Measurements from ENCODE around the gene DYNC2H1. TPM values are rescaled to one million over a fixed set of nuclear protein-coding genes. Genes with fewer than 3 reads are reported as not detected.
"Not testable (repeated sequence)": the region's sequence is repeated elsewhere in the genome, so short reads cannot be mapped to it uniquely, and the experiment has no call there.

The DYNC2H1 gene
- total RNA-seq, 2 experiments from 2014 or later = 1.4 to 1.9 TPM

DNA sequence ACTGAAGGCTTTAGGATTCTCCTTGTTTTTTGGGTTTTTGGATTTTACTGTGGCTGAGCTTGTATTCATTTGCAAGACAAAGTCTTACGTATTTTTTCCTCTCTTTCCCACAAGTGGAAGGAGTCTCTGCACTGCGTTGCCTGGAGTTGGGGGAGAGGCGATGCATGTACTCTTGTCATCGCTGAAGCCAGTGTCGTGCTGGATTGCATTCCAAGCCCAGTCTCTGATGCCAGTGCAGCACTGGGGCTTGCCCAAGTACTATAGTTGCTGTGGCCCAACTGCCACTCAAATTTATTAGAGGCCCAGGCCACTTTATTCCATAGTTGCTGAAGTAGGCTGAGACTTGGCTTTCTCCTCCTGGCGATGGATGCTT is 230.2 kb downstream of the DYNC2H1 start:
- Mint-ChIP-seq H3K4me1 (no peaks in the 10 kb centered on the region), H3K27me3 (no peaks in the 10 kb centered on the region), H3K9me3 (ENCODE audit: low read depth) (no peaks in the 10 kb centered on the region), H3K36me3 (ENCODE audit: low read depth) (no peaks in the 10 kb centered on the region), H3K27ac (no peak overlapping the region), H3K4me3 (no peak overlapping the region)
- ChIA-PET POLR2A (no interaction called here), CTCF (no interaction called here)
- DNase-seq (no peak), ATAC-seq (no peak)
- intact Hi-C loops (cut with DNase I, micrococcal nuclease) = no loop called here

DNA sequence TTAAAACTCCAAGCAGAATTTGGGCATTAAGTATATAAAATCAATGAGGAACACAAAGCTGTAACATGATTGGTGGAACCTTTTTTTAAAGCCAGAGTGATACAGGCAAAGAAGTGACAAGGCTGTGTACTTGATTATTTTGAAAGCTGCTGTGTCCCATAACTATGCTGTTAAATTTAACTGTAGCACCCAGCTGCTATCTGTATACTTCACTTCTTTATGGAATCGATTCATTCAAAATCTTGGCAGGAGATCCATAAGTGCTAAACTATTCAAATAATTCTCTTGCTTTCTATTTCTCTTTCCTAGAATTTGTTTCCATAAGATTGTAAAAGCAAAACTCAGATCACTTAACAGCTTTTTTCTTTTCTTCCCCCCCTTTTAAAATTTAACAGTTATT is 231.7 kb downstream of the DYNC2H1 start:
- CTCF ChIA-PET = interaction anchor here (0.9 kb wide), 1 partner anchor 14 kb away, joined by 4 read pairs; no protein-coding TSS in a partner anchor
- no peaks in the 10 kb centered on the region for H3K36me3 Mint-ChIP-seq (ENCODE audit: low read depth)
- intact Hi-C loops (cut with DNase I, micrococcal nuclease) = no loop called here

DNA sequence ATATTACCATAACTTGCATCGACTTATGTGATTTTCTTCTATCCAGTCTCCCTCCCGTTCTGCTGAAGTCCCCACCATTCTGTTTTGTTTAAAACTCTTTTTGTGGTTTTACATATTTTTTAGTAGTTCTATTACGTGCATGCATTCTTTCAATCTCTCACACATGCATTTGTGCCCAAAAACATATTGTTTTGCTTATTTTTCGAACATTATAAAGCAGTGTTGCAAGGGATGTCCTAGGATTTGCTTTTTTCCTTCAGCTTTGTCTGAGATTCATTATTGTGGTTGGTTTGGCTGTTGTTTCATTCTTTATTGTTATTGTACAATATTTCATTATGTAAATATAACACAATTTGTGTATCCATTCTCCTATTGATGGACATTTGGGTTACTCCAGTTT is 235.7 kb downstream of the DYNC2H1 start:
- ATAC-seq = no peak
- no peaks in the 10 kb centered on the region for H3K27me3 Mint-ChIP-seq
- H3K4me3 Mint-ChIP-seq = no peak overlapping the region
- ChIA-PET CTCF (interaction anchor here (0.6 kb wide), 1 partner anchor 777 kb away, joined by 3 read pairs; no protein-coding TSS in a partner anchor), POLR2A (no interaction called here)
- H3K36me3 Mint-ChIP-seq (ENCODE audit: low read depth) = no peaks in the 10 kb centered on the region
- no peak overlapping the region for H3K27ac Mint-ChIP-seq
- intact Hi-C loops (cut with DNase I, micrococcal nuclease) = no loop called here
- no peaks in the 10 kb centered on the region for H3K4me1 Mint-ChIP-seq
- DNase-seq = no peak
- H3K9me3 Mint-ChIP-seq (ENCODE audit: low read depth) = peaks cover 2% of the 10 kb centered on the region

More for the DNA sequence above, 231.7 kb downstream of the DYNC2H1 start:
- POLR2A ChIA-PET = interaction anchor here (0.6 kb wide), 1 partner anchor 212 kb away, joined by 5 read pairs; no protein-coding TSS in a partner anchor
- ATAC-seq (no peak), DNase-seq (no peak)
- Mint-ChIP-seq H3K4me1 (no peaks in the 10 kb centered on the region), H3K27ac (no peak overlapping the region), H3K27me3 (no peaks in the 10 kb centered on the region), H3K4me3 (no peak overlapping the region), H3K9me3 (ENCODE audit: low read depth) (no peaks in the 10 kb centered on the region)

DNA sequence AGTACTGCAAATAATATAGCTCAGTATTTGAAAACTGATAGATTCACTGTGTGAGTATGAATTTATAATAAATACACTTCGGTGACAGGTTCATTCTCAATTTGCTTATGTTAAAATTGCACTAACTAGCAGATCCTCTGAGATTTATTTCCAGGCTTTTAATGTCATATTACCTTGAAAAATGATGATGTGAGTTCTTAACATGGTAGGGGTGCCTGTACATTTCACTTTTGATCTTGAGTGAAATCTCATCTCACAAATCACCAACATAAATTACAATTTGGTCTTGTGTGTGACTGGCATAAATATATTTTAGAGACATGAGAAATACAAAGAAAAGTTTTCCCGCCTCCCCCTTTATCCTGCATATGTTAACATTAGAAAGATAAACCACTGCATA is 240.4 kb downstream of the DYNC2H1 start:
- intact Hi-C loops (cut with DNase I, micrococcal nuclease) = no loop called here
- DNase-seq (no peak), ATAC-seq (no peak)
- CTCF ChIA-PET = no interaction called here
- Mint-ChIP-seq H3K27ac (no peak overlapping the region), H3K36me3 (ENCODE audit: low read depth) (no peaks in the 10 kb centered on the region), H3K27me3 (no peaks in the 10 kb centered on the region), H3K4me3 (no peak overlapping the region), H3K4me1 (no peaks in the 10 kb centered on the region), H3K9me3 (ENCODE audit: low read depth) (peaks cover 2% of the 10 kb centered on the region)
- POLR2A ChIA-PET = no interaction called here

DNA sequence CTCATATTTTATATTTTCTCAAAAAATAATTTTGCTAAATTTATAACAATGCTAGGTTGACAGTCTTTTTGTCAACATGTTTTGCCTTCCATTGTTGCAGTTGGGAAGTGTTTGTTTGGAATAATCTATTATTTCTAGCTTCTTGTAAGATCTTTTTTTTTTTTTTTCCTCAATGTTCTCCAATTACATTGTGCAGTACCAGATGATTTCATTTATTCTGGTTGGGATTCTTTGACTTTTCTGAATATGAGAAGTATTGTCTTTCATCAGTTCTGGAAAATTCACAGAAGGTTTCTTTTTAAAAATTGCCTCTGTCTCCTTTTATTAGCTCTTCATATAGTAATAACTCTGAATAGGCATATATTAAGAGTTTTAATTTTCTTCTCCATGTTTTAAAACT is 245.4 kb downstream of the DYNC2H1 start:
- H3K4me3 Mint-ChIP-seq = no peak overlapping the region
- H3K36me3 Mint-ChIP-seq (ENCODE audit: low read depth) = no peaks in the 10 kb centered on the region
- ChIA-PET CTCF (no interaction called here), POLR2A (no interaction called here)
- no peaks in the 10 kb centered on the region for H3K27me3 Mint-ChIP-seq
- DNase-seq (no peak), ATAC-seq (no peak)
- intact Hi-C loops (cut with DNase I, micrococcal nuclease) = no loop called here
- no peak overlapping the region for H3K27ac Mint-ChIP-seq
- no peaks in the 10 kb centered on the region for H3K9me3 Mint-ChIP-seq (ENCODE audit: low read depth)
- no peaks in the 10 kb centered on the region for H3K4me1 Mint-ChIP-seq

DNA sequence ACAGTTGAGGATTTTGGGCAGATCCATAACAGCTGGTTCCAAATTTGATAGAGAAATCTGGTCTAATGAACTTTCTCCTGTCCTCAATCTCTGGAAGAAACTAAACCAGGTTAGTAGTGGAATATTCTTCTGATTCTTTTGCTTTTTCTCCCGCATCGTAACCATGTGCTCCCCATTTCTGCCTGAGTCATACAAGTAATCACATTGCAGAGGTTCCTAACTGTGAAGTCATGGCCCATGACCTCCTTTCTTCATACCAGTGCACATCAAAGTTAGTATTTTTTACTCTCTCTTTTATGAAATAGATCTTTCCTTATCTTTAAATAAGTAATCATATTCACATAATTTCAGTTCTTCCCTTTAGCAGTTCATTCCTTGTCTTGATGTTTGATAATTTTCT is 249.0 kb downstream of the DYNC2H1 start:
- ChIA-PET CTCF (no interaction called here), POLR2A (no interaction called here)
- intact Hi-C loops (cut with DNase I, micrococcal nuclease) = no loop called here
- H3K36me3 Mint-ChIP-seq (ENCODE audit: low read depth) = no peaks in the 10 kb centered on the region
- no peaks in the 10 kb centered on the region for H3K9me3 Mint-ChIP-seq (ENCODE audit: low read depth)
- no peak overlapping the region for H3K4me3 Mint-ChIP-seq
- H3K27me3 Mint-ChIP-seq = no peaks in the 10 kb centered on the region
- DNase-seq (no peak), ATAC-seq (no peak)
- H3K27ac Mint-ChIP-seq = no peak overlapping the region
- no peaks in the 10 kb centered on the region for H3K4me1 Mint-ChIP-seq

DNA sequence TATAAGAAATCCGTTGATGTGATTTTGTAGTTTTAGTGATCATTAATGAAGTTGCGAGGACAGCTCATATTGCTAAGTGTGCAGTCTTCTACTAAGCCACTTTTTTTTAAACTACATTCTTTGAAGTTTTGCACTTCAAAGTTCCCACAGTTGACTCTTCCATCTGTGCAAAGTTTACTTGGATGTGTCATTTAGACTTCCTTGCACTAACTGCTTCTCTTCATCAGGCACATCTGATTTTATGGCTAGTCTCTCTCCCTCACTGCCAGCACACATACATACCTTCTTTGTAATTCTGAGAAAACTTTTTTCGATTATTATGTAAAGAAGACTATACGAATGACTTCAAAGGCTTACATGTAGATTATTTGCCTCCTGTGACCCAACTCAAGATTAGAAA is 250.0 kb downstream of the DYNC2H1 start:
- intact Hi-C loops (cut with DNase I, micrococcal nuclease) = no loop called here
- CTCF ChIA-PET = no interaction called here
- ATAC-seq (no peak), DNase-seq (no peak)
- Mint-ChIP-seq H3K36me3 (ENCODE audit: low read depth) (no peaks in the 10 kb centered on the region), H3K9me3 (ENCODE audit: low read depth) (no peaks in the 10 kb centered on the region), H3K4me3 (no peak overlapping the region), H3K27ac (no peak overlapping the region), H3K4me1 (no peaks in the 10 kb centered on the region), H3K27me3 (no peaks in the 10 kb centered on the region)
- POLR2A ChIA-PET = no interaction called here

DNA sequence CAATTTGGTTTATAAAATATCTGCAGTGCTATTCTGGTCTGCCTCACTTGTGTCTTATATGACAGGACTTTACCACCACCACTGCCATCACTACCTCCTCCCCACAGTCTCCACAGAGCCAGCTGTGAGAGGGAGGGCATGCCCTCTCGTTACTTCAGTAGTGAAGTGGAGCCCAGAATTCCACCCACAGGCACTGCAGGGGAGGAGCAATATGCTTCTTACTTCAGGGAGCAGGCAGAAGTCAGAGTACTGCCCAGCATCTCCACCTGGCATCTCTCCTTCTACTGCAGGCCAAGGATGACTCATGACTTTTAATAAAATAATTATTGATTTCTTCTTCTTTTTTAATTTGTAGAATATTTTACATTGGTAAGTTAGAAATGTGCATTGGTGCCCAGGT is 255.5 kb downstream of the DYNC2H1 start:
- no peaks in the 10 kb centered on the region for H3K9me3 Mint-ChIP-seq (ENCODE audit: low read depth)
- ChIA-PET CTCF (no interaction called here), POLR2A (no interaction called here)
- no peaks in the 10 kb centered on the region for H3K36me3 Mint-ChIP-seq (ENCODE audit: low read depth)
- DNase-seq (no peak), ATAC-seq (no peak)
- H3K4me1 Mint-ChIP-seq = no peaks in the 10 kb centered on the region
- intact Hi-C loops (cut with DNase I, micrococcal nuclease) = no loop called here
- no peak overlapping the region for H3K4me3 Mint-ChIP-seq
- no peaks in the 10 kb centered on the region for H3K27me3 Mint-ChIP-seq
- H3K27ac Mint-ChIP-seq = no peak overlapping the region

DNA sequence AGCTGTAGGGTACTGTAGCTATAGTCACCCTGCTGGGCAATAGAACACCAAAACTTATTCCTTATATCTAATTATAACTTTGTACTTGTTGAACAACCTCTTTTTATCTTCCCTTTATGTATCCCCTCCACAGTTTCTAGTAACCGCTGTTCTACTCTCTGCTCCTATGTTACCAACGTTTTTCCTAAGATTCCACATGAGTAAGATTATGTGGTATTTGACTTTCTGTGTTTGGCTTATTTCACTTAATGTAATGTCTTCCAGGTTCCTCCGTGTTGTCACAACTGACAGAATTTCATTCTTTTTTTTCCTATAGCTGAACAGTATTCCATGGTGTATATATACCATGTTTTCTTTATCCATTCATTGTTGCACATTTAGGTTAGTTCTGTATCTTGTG is 258.4 kb downstream of the DYNC2H1 start:
- H3K27me3 Mint-ChIP-seq = no peaks in the 10 kb centered on the region
- H3K27ac Mint-ChIP-seq = no peak overlapping the region
- POLR2A ChIA-PET = no interaction called here
- H3K4me3 Mint-ChIP-seq = no peak overlapping the region
- H3K4me1 Mint-ChIP-seq = no peaks in the 10 kb centered on the region
- CTCF ChIA-PET = no interaction called here
- no peaks in the 10 kb centered on the region for H3K36me3 Mint-ChIP-seq (ENCODE audit: low read depth)
- ATAC-seq (no peak), DNase-seq (no peak)
- H3K9me3 Mint-ChIP-seq (ENCODE audit: low read depth) = no peaks in the 10 kb centered on the region
- intact Hi-C loops (cut with DNase I, micrococcal nuclease) = no loop called here

DNA sequence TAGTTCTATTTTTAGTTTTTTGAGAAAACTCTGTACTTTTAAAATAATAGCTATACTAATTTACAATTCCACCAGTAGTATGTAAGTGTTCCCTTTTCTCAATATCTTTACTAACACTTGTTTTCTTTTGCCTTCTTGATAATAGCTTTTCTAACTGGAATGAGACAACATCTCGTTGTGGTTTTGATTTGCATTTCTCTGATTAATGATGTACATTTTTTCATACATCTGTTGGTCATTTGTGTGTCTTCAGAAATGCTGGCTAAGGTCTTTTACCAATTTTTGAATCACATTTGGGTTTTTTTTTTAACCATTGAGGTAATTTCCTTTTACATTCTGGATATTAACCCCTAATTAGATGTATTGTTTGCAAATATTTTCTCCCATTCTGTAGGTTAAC is 258.9 kb downstream of the DYNC2H1 start:
- H3K4me1 Mint-ChIP-seq = no peaks in the 10 kb centered on the region
- intact Hi-C loops (cut with DNase I, micrococcal nuclease) = no loop called here
- no peaks in the 10 kb centered on the region for H3K36me3 Mint-ChIP-seq (ENCODE audit: low read depth)
- no peak overlapping the region for H3K27ac Mint-ChIP-seq
- H3K9me3 Mint-ChIP-seq (ENCODE audit: low read depth) = no peaks in the 10 kb centered on the region
- H3K27me3 Mint-ChIP-seq = no peaks in the 10 kb centered on the region
- DNase-seq (no peak), ATAC-seq (no peak)
- POLR2A ChIA-PET = no interaction called here
- no peak overlapping the region for H3K4me3 Mint-ChIP-seq
- CTCF ChIA-PET = no interaction called here

DNA sequence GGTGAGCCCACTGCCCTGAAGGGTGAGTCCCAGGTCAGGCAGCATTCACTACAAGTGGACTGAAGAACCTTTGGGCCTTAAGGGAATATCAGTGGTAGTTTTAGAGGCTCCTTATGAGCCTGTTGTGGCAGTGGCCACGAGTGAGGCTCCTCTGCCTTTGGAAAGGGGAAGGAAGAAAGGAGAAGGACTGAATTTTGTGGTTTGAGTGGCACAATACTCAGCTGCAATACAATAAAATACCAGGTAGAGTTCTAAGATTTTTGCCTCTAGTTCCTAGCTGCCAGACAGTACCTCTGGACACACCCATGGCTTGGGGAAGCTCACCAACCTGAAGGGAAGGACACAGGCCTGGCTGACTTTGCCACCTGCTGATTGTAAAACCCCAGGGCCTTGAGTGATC is 260.9 kb downstream of the DYNC2H1 start:
- ATAC-seq = no peak
- POLR2A ChIA-PET = no interaction called here

DNA sequence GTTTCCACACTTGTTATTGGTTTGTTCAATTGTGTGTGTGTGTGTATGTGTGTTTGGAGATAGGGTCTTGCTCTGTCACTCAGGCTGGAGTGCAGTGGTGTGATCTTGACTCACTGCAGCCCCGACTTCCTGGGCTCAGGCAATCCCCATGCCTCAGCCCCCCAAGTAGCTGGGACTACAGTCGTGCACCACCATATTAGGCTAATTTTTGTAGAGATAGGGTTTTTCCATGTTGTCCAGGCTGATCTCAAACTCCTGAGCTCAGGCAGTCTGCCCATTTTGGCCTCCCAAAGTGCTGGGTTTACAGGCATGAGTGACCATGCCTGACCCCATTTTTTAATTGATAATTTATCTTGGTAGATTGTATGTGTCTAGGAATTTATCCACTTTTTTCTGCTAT is 263.7 kb downstream of the DYNC2H1 start:
- H3K27ac Mint-ChIP-seq = no peak overlapping the region
- POLR2A ChIA-PET = no interaction called here

More for the DNA sequence above, 260.9 kb downstream of the DYNC2H1 start:
- CTCF ChIA-PET = interaction anchor here (0.6 kb wide), 1 partner anchor 58 kb away, joined by 3 read pairs; no protein-coding TSS in a partner anchor
- Mint-ChIP-seq H3K4me3 (no peak overlapping the region), H3K27me3 (no peaks in the 10 kb centered on the region), H3K27ac (no peak overlapping the region), H3K36me3 (ENCODE audit: low read depth) (peaks cover 3% of the 10 kb centered on the region), H3K4me1 (no peaks in the 10 kb centered on the region), H3K9me3 (ENCODE audit: low read depth) (peaks cover 8% of the 10 kb centered on the region)
- intact Hi-C loops (cut with DNase I, micrococcal nuclease) = no loop called here
- no peak for DNase-seq

DNA sequence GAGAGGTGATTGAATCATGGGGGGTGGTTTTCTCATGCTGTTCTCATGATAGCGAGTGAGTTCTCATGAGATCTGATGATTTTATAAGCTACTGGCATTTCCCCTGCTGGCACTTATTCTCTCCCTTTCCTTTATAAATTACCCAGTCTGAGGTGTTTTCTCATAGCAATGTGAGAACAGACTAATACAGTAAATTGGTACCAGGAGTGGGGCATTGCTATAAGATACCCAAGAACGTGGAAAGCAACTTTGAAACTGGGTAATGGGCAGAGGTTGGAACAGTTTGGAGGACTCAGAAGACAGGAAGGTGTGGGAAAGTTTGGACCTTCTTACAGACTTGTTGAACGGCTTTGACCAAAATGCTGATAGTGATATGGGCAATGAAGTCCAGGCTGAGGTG is 265.0 kb downstream of the DYNC2H1 start:
- DNase-seq; ATAC-seq; H3K27me3 Mint-ChIP-seq; H3K36me3 Mint-ChIP-seq (ENCODE audit: low read depth); POLR2A ChIA-PET; H3K4me1 Mint-ChIP-seq; intact Hi-C loops (cut with DNase I, micrococcal nuclease); CTCF ChIA-PET; H3K4me3 Mint-ChIP-seq; H3K27ac Mint-ChIP-seq: not testable (repeated sequence)
- H3K9me3 Mint-ChIP-seq (ENCODE audit: low read depth) = peaks cover 11% of the 10 kb centered on the region

More for the DNA sequence above, 263.7 kb downstream of the DYNC2H1 start:
- intact Hi-C loops (cut with DNase I, micrococcal nuclease) = no loop called here
- no peak for ATAC-seq
- no peak for DNase-seq
- CTCF ChIA-PET = no interaction called here
- H3K9me3 Mint-ChIP-seq (ENCODE audit: low read depth) = peaks cover 11% of the 10 kb centered on the region
- no peak overlapping the region for H3K4me3 Mint-ChIP-seq
- peaks cover 3% of the 10 kb centered on the region for H3K36me3 Mint-ChIP-seq (ENCODE audit: low read depth)
- H3K27me3 Mint-ChIP-seq = no peaks in the 10 kb centered on the region
- H3K4me1 Mint-ChIP-seq = no peaks in the 10 kb centered on the region

All from activated CD4-positive, alpha-beta T cell treated with anti-CD3 and anti-CD28 coated beads for 36 hours (primary cell).